NCI-H2029 (cell line): ENCODE data around the gene SRP9.

ENCODE experiments used
- DNase-seq: peaks from one replicate; lab custom pipeline; 2025; lab: John Stamatoyannopoulos, UW

The SRP9 gene

GRCh38 chr1:225777583-225778336 is at the start of gene SRP9:
SRP9 (plus strand) TSS chr1:225777826; CDS start chr1:225777941, 115 bp downstream.
- peak; percentile 98 for DNase-seq

GRCh38 chr1:225731491-225731890 is 46.1 kb upstream of the SRP9 start:
- no peak for DNase-seq

GRCh38 chr1:225733254-225733653 is 44.4 kb upstream of the SRP9 start:
- DNase-seq, result no peak

GRCh38 chr1:225735252-225736149 is 42.1 kb upstream of the SRP9 start:
- peak; percentile 43 for DNase-seq

- no peak for DNase-seq
Measured at GRCh38 chr1:225736437-225737098, 41.1 kb upstream of the SRP9 start.

- DNase-seq, result no peak
Measured at GRCh38 chr1:225737161-225737560, 40.5 kb upstream of the SRP9 start.

GRCh38 chr1:225737866-225738265 is 39.8 kb upstream of the SRP9 start:
- no peak for DNase-seq

GRCh38 chr1:225738763-225739162 is 38.9 kb upstream of the SRP9 start:
- DNase-seq, result no peak

- no peak for DNase-seq
Measured at GRCh38 chr1:225739542-225740107, 38.0 kb upstream of the SRP9 start.

- no peak for DNase-seq
Measured at GRCh38 chr1:225744745-225745144, 32.9 kb upstream of the SRP9 start.

- no peak for DNase-seq
Measured at GRCh38 chr1:225745273-225745672, 32.4 kb upstream of the SRP9 start.

GRCh38 chr1:225746361-225747179 is 31.1 kb upstream of the SRP9 start:
- DNase-seq, result peak; percentile 87

GRCh38 chr1:225747566-225747965 is 30.1 kb upstream of the SRP9 start:
- DNase-seq, result no peak

GRCh38 chr1:225748529-225748928 is 29.1 kb upstream of the SRP9 start:
- no peak for DNase-seq

- DNase-seq, result no peak
Measured at GRCh38 chr1:225749706-225750105, 27.9 kb upstream of the SRP9 start.

GRCh38 chr1:225750420-225750819 is 27.2 kb upstream of the SRP9 start:
- no peak for DNase-seq

- no peak for DNase-seq
Measured at GRCh38 chr1:225750875-225751824, 26.5 kb upstream of the SRP9 start.

- no peak for DNase-seq
Measured at GRCh38 chr1:225752245-225752644, 25.4 kb upstream of the SRP9 start.

GRCh38 chr1:225754940-225755641 is 22.5 kb upstream of the SRP9 start:
- DNase-seq, result peak; percentile 38
